Endodermal cell (in vitro differentiated cells): ENCODE data around the gene IDI1. TPM values are rescaled to one million over a fixed set of nuclear protein-coding genes. Genes with fewer than 3 reads are reported as not detected.

Experiments
- DNase-seq: peaks from one replicate; pipeline ENCODE4 v3.0.0-alpha.2; 2017
- H3K27ac ChIP-seq: 2 replicates; pipeline ENCODE4 v1.5.1; 2013; ENCODE audit warnings: mild to moderate bottlenecking, low read depth, low read length, moderate library complexity
- H3K27me3 ChIP-seq: 2 replicates; pipeline ENCODE4 v1.6.1; 2013; ENCODE audit warnings: mild to moderate bottlenecking, low read length, moderate library complexity; ENCODE audit not compliant: insufficient read depth, control insufficient read depth, poor library complexity, severe bottlenecking
- H3K36me3 ChIP-seq: 2 replicates; pipeline ENCODE4 v1.7.0; 2013; ENCODE audit warnings: mild to moderate bottlenecking, low read length, moderate library complexity; ENCODE audit not compliant: control insufficient read depth, insufficient read depth
- H3K4me1 ChIP-seq: one replicate; pipeline ENCODE4 v1.7.0; 2013; ENCODE audit warnings: low read length; ENCODE audit not compliant: control insufficient read depth, insufficient read depth
- H3K4me3 ChIP-seq: 2 replicates; pipeline ENCODE4 v1.5.1; 2013; ENCODE audit warnings: mild to moderate bottlenecking, low read length, moderate library complexity
- H3K9ac ChIP-seq: 2 replicates; pipeline ENCODE4 v1.6.1; 2013; ENCODE audit warnings: mild to moderate bottlenecking, low read length, moderate library complexity; ENCODE audit not compliant: poor library complexity, severe bottlenecking; ENCODE audit errors: extremely low read depth
- H3K9me3 ChIP-seq: 2 replicates; pipeline ENCODE4 v1.6.1; 2013; ENCODE audit warnings: mild to moderate bottlenecking, low read length, moderate library complexity; ENCODE audit not compliant: control insufficient read depth
- H3K27ac Mint-ChIP-seq: 2 replicates; pipeline ENCODE4 v1.8.0; 2020; ENCODE audit warnings: mixed read lengths
- H3K27me3 Mint-ChIP-seq: 2 replicates; pipeline ENCODE4 v1.8.0; 2021; ENCODE audit warnings: mild to moderate bottlenecking, mixed read lengths; ENCODE audit not compliant: insufficient read depth
- H3K36me3 Mint-ChIP-seq: 2 replicates; pipeline ENCODE4 v1.8.0; 2020; ENCODE audit warnings: low read depth, mixed read lengths
- H3K4me1 Mint-ChIP-seq: 2 replicates; pipeline ENCODE4 v1.8.0; 2020; ENCODE audit warnings: mixed read lengths
- H3K4me3 Mint-ChIP-seq: 2 replicates; pipeline ENCODE4 v1.8.0; 2020; ENCODE audit warnings: mild to moderate bottlenecking, moderate library complexity, mixed read lengths
- H3K9me3 Mint-ChIP-seq: 2 replicates; pipeline ENCODE4 v1.8.0; 2020; ENCODE audit warnings: mild to moderate bottlenecking, mixed read lengths
- WGBS, 2 experiments: methylation state at CpG; one replicate each; pipeline versions ENCODE4 v1.1.5 to v1.1.7; 2013; ENCODE audit warnings: missing lambda C conversion rate in 2 of 2, mixed read lengths in 1 of 2; ENCODE audit not compliant: insufficient coverage in 1 of 2, insufficient read length in 1 of 2; 5-methylcytosine and 5-hydroxymethylcytosine counted together
- total RNA-seq, 2 donors: library from RNA; stranded (reverse); fragmentation: NEBNext Ultra II Directional in 1 of 2; extraction: Animal tissue kit (Norgen Biotek cat#: 25700) in 1 of 2; gene quantifications; 2 replicates in 1 of 2; 3 replicates in 1 of 2; pipeline ENCODE4 v1.2.1, GENCODE V29; 2021
- TF ChIP-seq, protein P1 (sequence below): fragments of 200-600 bp; sonication (generic); conservative IDR thresholded peaks from 2 replicates; pipeline ENCODE4 v1.5.0; 2021; ENCODE audit warnings: antibody characterized with exemption, mild to moderate bottlenecking

The IDI1 gene
- total RNA-seq, 2 donors from 2014 or later, result 36.3 to 53.3 TPM

DNA sequence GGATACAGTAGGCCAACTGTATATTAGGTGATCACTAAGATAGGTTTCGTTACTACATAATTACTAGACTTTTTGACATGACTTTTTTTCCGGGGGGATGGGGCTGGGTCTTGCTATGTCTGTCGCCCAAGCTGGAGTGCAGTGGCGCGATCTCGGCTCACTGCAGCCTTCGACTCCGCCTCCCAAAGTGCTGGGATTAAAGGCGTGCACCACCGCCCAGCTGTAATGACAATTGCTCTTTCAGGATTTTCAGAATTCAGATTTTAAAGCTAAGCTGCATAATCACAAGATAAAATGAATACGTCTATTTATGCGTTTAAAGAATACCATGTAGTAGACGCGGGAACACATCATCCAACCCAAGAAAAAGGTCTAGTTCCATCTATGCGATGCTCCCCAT lies 982 bp downstream of the IDI1 start:
- Mint-ChIP-seq H3K27me3 (no peaks in the 10 kb centered on the region), H3K4me1 (peaks cover 17% of the 10 kb centered on the region), H3K27ac (peak overlapping the region; percentile 99), H3K4me3 (peak overlapping the region; percentile 91), H3K9me3 (no peaks in the 10 kb centered on the region), H3K36me3 (peaks cover 36% of the 10 kb centered on the region)
- H3K27me3 ChIP-seq, result no peaks in the 10 kb centered on the region
- peak overlapping the region; percentile 100 for H3K4me3 ChIP-seq
- H3K36me3 ChIP-seq, result peaks cover 51% of the 10 kb centered on the region
- H3K9ac ChIP-seq, result peak overlapping the region; percentile 92
- no peaks in the 10 kb centered on the region for H3K9me3 ChIP-seq
- DNase-seq, result peak; percentile 67
- TF ChIP-seq, protein P1, sequence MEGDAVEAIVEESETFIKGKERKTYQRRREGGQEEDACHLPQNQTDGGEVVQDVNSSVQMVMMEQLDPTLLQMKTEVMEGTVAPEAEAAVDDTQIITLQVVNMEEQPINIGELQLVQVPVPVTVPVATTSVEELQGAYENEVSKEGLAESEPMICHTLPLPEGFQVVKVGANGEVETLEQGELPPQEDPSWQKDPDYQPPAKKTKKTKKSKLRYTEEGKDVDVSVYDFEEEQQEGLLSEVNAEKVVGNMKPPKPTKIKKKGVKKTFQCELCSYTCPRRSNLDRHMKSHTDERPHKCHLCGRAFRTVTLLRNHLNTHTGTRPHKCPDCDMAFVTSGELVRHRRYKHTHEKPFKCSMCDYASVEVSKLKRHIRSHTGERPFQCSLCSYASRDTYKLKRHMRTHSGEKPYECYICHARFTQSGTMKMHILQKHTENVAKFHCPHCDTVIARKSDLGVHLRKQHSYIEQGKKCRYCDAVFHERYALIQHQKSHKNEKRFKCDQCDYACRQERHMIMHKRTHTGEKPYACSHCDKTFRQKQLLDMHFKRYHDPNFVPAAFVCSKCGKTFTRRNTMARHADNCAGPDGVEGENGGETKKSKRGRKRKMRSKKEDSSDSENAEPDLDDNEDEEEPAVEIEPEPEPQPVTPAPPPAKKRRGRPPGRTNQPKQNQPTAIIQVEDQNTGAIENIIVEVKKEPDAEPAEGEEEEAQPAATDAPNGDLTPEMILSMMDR, result no peak
- H3K27ac ChIP-seq, result peak overlapping the region; percentile 99
- peaks cover 3% of the 10 kb centered on the region for H3K4me1 ChIP-seq
- 6 to 8% methylated on average over 14 to 15 of the region's 15 CpGs for WGBS, 2 experiments

DNA sequence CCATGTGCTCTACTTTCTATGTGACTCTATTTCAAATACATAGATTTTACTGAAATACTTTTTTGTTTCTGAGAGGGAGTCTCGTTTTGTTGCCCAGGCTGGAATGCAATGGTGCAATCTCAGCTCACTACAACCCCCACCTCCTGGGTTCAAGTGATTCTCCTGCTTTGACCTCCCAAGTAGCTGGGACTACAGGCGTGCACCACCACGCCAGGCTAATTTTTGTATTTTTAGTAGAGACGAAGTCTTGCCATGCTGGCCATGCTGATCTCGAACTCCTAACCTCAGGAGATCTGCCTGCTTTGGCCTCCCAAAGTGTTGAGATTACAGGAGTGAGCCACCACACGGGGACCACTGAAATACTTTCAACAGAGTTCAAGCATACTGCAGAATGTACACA lies 3.5 kb downstream of the IDI1 start:
- Mint-ChIP-seq H3K4me3 (peak overlapping the region; percentile 4), H3K9me3 (no peaks in the 10 kb centered on the region), H3K4me1 (peaks cover 12% of the 10 kb centered on the region), H3K27me3 (no peaks in the 10 kb centered on the region), H3K27ac (no peak overlapping the region), H3K36me3 (peaks cover 34% of the 10 kb centered on the region)
- TF ChIP-seq, protein P1, result no peak
- H3K4me3 ChIP-seq, result peak overlapping the region; percentile 75
- peaks cover 52% of the 10 kb centered on the region for H3K36me3 ChIP-seq
- H3K9ac ChIP-seq, result no peak overlapping the region
- H3K4me1 ChIP-seq, result no peaks in the 10 kb centered on the region
- DNase-seq, result no peak
- no peaks in the 10 kb centered on the region for H3K9me3 ChIP-seq
- H3K27me3 ChIP-seq, result no peaks in the 10 kb centered on the region
- H3K27ac ChIP-seq, result no peak overlapping the region
- 85 to 87% methylated on average over 3 to 6 of the region's 6 CpGs for WGBS, 2 experiments

DNA sequence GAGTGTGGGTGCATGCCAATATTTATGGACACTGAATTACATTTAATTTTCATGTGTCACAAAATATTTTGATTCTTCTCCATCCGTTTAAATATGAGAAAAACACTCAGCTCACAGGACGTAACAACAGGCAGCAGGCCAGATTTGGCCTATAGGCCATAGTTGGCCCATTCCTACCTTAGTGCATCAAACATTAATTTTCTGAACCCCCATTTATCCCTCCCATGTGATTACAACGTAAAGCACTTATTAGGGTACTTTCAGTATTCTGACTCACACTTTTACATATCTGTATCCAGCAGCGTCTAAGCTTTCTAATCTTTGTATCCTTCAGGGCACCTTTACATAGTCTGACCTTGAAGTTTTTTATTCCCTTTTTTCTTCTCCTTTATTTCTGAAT lies 4.0 kb downstream of the IDI1 start:
- Mint-ChIP-seq H3K27ac (no peak overlapping the region), H3K9me3 (no peaks in the 10 kb centered on the region), H3K27me3 (no peaks in the 10 kb centered on the region), H3K4me1 (peaks cover 10% of the 10 kb centered on the region), H3K36me3 (peaks cover 38% of the 10 kb centered on the region), H3K4me3 (peak overlapping the region; percentile 4)
- H3K4me1 ChIP-seq, result no peaks in the 10 kb centered on the region
- no peak overlapping the region for H3K9ac ChIP-seq
- H3K9me3 ChIP-seq, result no peaks in the 10 kb centered on the region
- peaks cover 57% of the 10 kb centered on the region for H3K36me3 ChIP-seq
- WGBS, 2 experiments, result 94% methylated on average over 4 of the region's 4 CpGs
- TF ChIP-seq, protein P1, result no peak
- no peak overlapping the region for H3K27ac ChIP-seq
- H3K27me3 ChIP-seq, result no peaks in the 10 kb centered on the region
- H3K4me3 ChIP-seq, result peak overlapping the region; percentile 75
- no peak for DNase-seq
